Mesenteric fat pad (tissue), 1 donor: ENCODE results near the gene DENND1A. TPM values are rescaled to one million over a fixed set of nuclear protein-coding genes. Genes with fewer than 3 reads are reported as not detected.

Source experiments
- DNase-seq: peaks from one replicate; pipeline ENCODE4 v3.0.0-alpha.2; 2020; ENCODE audit warnings: low spot score
- total RNA-seq: library from RNA; stranded (reverse); fragmentation: NEBNext Ultra II Directional; extraction: Animal tissue kit (Norgen Biotek cat#: 25700); gene quantifications from one replicate; pipeline ENCODE4 v1.2.1, GENCODE V29; 2021
- donor health status: DM: yes; HTN: yes; CAD: no.

Gene DENND1A
- total RNA-seq, 1 donor from 2014 or later, result 24.4 TPM

GRCh38 chr9:123589361-123590239 is 340.3 kb downstream of the DENND1A start:
- DNase-seq, result no peak

GRCh38 chr9:123586275-123586674 is 343.7 kb downstream of the DENND1A start:
- no peak for DNase-seq

GRCh38 chr9:123584202-123585176 is 345.4 kb downstream of the DENND1A start:
- no peak for DNase-seq

GRCh38 chr9:123583646-123584045 is 346.3 kb downstream of the DENND1A start:
- no peak for DNase-seq

- DNase-seq, result no peak
These were observed 358.7 kb downstream of the DENND1A start for GRCh38 chr9:123571240-123571639.

- no peak for DNase-seq
These were observed 360.9 kb downstream of the DENND1A start for GRCh38 chr9:123568691-123569688.

GRCh38 chr9:123567013-123567412 is 362.9 kb downstream of the DENND1A start:
- no peak for DNase-seq

GRCh38 chr9:123564652-123565051 is 365.3 kb downstream of the DENND1A start:
- DNase-seq, result no peak

GRCh38 chr9:123562844-123563346 is 367.0 kb downstream of the DENND1A start:
- DNase-seq, result no peak

GRCh38 chr9:123561046-123561445 is 368.9 kb downstream of the DENND1A start:
- DNase-seq, result no peak

- DNase-seq, result no peak
These were observed 373.2 kb downstream of the DENND1A start for GRCh38 chr9:123556464-123557435.

- DNase-seq, result no peak
These were observed 374.3 kb downstream of the DENND1A start for GRCh38 chr9:123555646-123556045.

- no peak for DNase-seq
These were observed 377.4 kb downstream of the DENND1A start for GRCh38 chr9:123552530-123552929.

- DNase-seq, result no peak
These were observed 378.2 kb downstream of the DENND1A start for GRCh38 chr9:123551734-123552133.

- no peak for DNase-seq
These were observed 379.1 kb downstream of the DENND1A start for GRCh38 chr9:123550797-123551196.

GRCh38 chr9:123550012-123550411 is 379.9 kb downstream of the DENND1A start:
- no peak for DNase-seq

GRCh38 chr9:123548741-123549545 is 381.0 kb downstream of the DENND1A start:
- DNase-seq, result no peak
